GM21367 (cell line): ENCODE data around the gene U2SURP.
"Not testable (repeated sequence)": the region's sequence is repeated elsewhere in the genome, so short reads cannot be mapped to it uniquely, and the experiment has no call there.

Source experiments
- ATAC-seq: cut with Tn5 transposase; IDR thresholded peaks from one replicate; pipeline ENCODE4 v1.9.1; 2021; ENCODE audit not compliant: unreplicated experiment

Gene U2SURP

DNA sequence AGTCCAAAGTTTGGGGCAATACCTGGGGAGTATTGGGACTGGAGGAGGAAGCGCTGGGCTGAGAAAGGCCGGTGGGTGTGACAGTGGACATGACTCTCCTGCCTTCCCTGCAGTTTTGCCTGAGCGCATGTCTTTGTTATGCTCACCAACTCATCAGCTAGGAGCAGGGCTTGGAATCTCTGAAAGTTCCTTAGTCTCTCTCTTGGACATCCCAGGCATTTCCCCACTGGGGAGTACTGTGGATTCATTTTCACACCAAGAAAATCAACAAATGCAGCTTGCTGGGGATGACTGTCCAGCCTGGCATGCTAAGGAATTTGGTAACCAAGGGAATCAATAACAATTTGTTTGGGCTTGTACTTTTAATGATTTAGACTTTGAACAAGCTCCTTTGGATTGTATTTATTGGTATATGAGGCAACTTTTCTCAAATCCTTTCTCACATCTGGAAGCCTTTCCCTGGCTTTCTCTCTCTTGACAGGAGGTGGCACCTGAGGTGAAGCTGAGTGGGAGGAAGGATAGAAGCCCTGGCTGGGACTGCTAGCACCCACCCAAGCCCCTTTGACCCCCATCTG, 69.7 kb downstream of the U2SURP start:
- no peak for ATAC-seq

- no peak for ATAC-seq
These were observed 70.4 kb downstream of the U2SURP start for GRCh38 chr3:143071776-143072175.

DNA sequence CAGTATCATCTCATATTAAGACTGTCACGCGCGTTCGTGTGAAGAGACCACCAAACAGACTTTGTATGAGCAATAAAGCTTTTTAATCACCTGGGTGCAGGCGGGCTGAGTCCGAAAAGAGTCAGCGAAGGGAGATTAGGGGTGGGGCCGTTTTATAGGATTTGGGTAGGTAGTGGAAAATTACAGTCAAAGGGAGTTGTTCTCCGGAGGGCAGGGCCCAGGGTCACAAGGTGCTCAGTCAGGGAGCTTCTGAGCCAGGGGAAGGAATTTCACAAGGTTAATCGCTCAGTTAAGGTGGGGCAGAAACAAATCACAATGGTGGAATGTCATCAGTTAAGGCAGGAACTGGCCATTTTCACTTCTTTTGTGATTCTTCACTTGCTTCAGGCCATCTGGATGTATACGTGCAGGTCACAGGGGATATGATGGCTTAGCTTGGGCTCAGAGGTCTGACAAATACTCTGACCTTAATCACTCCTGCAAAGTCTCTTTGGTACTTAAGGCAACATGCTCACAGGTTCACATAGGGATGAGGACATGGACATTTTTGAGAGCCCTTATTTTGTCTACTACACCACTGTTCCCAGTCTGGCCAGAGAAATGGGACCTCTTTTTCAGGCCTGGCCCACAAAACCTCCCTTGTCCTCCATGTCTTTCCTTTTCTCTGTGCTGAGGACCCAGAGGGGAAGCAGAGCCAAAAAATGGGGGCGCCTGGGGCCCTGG, 71.1 kb downstream of the U2SURP start:
- ATAC-seq, result not testable (repeated sequence)

GRCh38 chr3:143073541-143073940, 72.2 kb downstream of the U2SURP start:
- ATAC-seq, result not testable (repeated sequence)

DNA sequence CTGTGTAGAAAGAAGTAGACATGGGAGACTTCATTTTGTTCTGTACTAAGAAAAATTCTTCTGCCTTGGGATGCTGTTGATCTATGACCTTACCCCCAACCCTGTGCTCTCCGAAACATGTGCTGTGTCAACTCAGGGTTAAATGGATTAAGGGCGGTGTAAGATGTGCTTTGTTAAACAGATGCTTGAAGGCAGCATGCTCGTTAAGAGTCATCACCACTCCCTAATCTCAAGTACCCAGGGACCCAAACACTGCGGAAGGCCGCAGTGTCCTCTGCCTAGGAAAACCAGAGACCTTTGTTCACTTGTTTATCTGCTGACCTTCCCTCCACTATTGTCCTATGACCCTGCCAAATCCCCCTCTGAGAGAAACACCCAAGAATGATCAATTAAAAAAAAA, 72.6 kb downstream of the U2SURP start:
- ATAC-seq, result not testable (repeated sequence)

- no peak for ATAC-seq
These were observed 77.5 kb downstream of the U2SURP start for GRCh38 chr3:143078883-143079282.

DNA sequence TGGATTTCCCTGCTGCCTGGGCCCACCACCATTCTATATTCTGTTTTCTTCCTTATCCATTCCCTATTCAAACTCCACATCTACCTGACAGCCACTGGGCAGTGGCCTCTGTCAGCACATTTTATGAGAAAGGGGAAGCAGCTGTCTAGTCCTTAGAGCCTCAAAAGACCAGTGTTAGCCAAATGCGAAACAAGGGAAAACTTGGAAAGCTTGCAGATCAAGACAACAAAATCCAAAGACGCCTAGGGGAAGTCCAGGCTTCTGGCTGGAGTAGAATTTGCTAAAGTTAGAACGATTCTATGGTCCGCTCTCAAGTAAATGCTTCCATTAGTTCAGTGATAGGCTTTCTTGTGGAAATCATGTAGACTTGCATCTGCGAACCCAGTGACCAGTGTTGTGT, 78.8 kb downstream of the U2SURP start:
- no peak for ATAC-seq

DNA sequence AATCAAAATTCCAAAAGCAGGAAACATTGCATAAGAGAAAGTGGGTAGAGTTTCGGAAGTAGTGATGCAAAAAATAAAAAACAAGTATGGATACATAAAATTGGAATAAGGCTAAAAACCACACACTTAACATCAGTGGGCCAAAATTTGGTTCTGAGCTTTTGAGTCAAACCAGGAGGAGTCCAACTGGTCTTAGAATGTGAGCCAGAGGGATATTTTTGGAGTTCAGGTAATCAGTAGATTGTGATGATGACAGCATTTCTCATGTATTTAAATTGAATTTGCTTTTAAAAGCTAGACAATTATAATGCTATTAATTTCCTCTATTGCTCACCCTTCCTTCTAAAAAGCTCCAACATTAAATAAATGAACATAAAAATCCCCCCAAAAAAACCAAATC, 80.0 kb downstream of the U2SURP start:
- no peak for ATAC-seq

- ATAC-seq, result peak; percentile 79
These were observed 80.7 kb downstream of the U2SURP start for GRCh38 chr3:143081844-143082778.

DNA sequence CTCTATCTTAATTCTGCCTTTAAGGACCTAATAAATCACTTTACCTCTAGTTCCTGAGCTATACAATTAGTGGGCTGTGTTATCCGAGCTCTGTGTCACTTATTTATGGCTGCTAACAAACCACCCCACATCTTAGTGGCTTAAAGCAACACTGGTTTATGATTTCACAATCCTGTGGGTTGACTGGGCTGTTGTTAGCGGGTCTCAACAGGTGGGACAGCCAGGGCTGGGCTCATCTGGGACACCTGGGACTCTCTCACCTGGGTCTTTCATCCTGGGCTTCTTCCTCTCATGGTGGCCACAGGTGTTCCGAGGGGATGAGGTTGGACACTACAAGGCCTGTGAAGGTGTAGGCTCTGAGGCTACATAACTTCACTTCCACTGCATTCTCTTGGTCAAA, 82.4 kb downstream of the U2SURP start:
- no peak for ATAC-seq

DNA sequence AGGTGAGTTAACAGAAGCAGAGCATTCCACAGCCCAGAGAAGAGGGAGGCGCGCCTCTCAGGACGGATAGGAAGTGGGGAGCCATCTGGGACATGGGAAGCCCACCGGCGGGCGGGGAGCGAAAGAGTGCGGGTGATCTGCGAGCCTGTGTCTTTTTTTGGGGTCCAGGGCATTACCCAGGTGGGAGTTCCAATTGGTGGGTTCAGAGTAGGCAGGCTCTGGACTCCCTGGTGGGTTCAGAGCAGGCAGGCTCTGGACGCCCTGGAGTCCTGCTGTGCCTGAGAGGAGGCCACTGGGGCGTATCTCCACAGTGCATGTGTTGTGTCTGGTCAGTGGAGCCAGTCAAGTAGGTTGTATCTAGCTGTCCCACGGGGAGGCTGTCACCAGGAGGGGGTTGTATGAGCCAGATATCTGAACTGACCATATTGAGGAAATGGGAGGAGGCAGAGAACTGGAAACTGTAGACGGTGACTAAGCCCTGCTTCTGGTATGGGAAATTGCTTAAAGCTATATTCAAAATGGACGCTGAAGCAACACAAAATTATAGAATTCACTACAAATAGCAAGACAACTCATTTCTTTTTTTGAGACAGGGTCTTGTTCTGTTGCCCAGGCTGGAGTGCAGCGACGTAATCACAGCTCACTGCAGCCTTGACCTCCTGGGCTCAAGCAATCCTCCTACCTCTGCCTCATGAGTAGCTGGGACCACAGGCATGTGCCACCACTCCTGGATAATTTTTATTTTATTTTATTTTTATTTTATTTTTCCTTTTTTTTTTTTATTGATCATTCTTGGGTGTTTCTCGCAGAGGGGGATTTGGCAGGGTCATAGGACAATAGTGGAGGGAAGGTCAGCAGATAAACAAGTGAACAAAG, 83.7 kb downstream of the U2SURP start:
- ATAC-seq, result peak; percentile 62

- no peak for ATAC-seq
These were observed 87.5 kb downstream of the U2SURP start for GRCh38 chr3:143088835-143089234.

DNA sequence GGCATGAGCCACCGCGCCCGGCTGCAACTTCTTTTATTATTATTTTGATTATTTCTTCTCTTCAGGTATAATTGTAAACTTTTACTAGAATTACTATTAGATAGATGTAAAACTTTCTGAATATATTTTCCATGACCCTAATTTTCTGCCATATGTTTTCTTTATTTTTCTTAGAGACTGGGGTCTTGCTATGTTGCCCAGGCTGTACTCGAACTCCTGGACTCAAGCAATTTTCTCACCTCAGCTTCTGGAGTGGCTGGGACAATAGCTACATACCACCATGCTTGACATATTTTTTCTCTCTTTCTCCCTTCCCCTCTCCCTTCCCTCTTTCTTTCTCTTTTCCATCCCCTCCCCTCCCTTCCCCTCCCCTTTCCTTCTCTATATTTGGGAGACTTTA, 88.6 kb downstream of the U2SURP start:
- ATAC-seq, result no peak

DNA sequence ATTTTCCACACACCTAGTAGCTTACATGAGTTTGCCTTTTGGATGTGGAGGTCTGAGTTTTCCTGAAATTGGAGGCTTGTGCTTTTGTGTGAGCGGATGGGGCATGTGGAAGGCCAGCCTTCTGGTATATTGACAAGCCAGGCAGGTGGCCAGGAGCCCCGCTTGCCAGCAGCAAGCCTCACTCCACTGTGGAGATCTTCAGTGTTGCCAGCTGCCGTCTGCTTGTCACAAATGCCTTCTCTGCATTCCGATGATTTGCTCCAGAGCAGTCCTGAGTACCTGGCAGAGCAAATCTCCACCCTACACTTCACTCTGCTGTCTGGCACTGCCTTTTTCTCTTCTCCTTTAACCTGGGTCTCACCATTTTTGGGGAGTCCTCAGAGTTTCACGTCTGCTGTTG, 89.1 kb downstream of the U2SURP start:
- no peak for ATAC-seq

DNA sequence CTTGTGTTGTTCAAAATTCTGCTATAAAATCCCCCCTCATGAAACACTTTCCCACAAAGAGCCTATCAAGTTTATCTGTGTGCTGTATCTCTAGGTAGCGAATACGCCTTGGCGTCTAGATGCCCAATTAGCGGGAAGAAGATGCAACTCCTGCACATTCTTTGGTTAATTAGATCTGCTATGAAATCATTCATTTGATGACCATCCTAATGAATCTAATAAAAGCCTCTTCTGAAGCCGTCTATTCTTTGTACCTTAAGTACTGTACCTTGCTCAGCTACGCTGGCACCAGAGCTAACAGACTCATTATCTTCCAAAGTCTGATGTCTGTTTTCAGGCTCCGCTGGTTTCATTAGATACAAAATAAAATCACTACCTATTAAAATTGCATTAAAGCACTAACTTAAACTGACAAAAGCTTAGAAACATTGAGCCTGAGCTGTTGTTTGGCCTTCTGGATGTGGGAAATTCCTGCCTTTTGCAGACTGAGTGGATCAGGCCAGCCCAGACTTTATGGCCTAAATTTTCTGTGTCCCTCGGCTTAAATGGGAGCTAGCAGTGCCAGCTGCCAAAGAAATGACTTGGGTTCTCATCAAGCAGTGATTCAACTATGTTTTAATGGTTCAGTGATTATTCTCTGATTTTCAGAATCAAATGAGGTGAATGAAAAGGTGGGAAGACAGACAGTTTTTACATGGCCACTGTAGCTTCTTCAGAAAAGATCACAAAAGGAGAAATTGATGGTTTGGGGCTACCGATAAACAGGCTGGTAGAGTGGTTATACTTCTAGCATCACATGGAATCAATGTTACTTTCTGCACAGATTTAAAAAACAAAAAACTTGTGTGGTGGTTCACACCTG, 89.8 kb downstream of the U2SURP start:
- no peak for ATAC-seq

GRCh38 chr3:143092191-143092590, 90.8 kb downstream of the U2SURP start:
- no peak for ATAC-seq

- ATAC-seq, result no peak
These were observed 94.4 kb downstream of the U2SURP start for GRCh38 chr3:143095813-143096212.

DNA sequence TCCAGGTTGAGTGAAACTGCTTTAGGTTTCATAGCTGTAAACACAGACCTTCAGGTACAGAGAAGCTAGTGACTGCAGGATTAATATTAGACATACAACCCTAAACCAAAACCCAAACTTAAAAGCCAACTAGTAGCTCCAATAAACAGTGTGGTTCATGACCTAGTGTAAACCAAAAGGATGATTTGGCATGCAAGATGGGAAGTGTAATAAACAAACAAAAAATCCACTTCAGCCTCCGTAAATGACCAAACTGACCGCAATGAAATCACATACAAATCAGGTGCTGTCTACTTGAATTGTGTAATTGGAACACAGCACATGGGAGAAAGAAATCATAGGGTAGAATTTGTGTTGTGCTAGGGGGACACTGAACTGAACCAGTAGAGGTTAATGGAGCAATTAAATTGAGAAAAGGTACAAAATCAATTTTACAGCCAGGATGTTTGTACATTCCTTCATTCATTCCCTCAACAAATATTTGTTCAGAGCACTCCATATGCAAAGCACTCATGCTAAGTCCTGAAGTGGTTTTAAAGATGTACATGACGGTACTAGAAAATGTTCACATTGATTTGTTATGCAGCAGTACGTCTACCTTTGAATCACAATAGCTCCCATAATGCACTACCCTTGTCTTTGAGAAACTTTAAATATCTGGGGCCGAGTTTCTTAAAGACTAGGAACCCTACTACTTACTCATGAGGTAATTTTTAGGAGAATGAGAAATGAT, 96.8 kb downstream of the U2SURP start:
- no peak for ATAC-seq

DNA sequence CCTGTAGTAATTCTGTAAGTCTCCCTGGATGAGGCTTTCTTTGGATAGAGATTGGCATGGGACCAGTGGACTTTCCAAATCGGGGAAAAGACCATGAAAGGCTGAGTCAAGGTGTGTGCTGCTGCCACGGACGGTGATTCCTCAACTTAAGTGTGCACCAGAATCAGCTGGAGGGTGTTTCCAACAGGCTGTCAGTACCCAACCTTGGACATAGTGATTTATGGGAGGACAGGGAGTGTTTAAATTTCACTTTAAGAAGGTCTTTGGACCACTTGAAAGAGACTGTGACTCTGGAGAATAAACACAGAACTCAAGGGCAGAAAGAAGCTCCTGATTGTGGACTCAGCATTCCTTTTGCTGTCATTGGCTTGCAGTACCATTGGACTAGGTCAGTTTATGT, 97.8 kb downstream of the U2SURP start:
- no peak for ATAC-seq
